8988T (cell line): ENCODE data around the gene C1orf159.
A peak's percentile ranks its signal among the peaks of the same experiment; 100 is the strongest.

ENCODE experiments used
- DNase-seq: peaks from one replicate; pipeline ENCODE4 v3.0.0; 2011

Gene C1orf159

DNA sequence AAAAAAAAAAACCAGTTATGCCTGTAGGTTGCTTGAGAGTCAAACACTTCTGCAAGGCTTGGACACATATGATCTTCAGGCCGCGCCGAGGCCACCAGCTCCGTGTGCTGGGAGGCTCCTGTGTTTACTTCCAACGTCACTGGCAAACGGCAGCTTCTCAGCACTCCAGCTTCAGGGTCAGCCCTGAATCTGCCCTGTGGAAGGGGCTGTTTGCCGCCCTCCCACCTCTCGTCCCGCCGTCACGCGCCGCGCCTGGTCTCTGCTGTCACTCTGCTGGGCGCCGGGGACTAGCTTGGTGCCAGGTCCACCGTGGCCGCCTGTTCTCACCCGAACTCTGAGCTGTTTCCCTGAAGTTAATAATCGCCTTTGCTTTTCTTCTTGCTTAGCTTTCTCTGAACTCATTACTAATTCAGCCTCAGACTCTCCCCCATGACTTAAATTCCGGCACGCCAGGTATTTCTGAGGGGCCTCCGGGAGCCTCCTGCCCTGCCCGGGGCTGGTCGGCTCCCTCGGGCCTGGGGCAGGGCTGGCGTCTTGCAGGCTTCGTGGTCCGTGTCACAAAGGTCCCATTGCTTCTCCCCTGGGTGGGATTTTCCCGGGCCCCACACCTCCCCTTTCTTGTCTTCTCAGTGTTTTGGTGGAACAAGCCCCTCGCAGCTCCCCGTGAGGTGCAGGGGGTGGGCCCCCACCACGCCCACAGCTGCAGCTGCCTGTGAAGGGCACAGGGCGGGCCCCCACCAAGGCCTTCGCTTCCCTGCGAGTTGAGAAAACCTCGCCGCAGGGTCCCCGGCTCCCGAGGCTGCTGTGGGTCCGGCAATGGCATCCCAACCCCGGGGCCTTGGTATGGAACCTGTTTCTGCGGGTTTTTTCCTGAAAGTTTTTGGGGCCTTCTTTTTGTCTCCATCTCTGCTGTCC is 14.6 kb upstream of the C1orf159 start:
- no peak for DNase-seq

DNA sequence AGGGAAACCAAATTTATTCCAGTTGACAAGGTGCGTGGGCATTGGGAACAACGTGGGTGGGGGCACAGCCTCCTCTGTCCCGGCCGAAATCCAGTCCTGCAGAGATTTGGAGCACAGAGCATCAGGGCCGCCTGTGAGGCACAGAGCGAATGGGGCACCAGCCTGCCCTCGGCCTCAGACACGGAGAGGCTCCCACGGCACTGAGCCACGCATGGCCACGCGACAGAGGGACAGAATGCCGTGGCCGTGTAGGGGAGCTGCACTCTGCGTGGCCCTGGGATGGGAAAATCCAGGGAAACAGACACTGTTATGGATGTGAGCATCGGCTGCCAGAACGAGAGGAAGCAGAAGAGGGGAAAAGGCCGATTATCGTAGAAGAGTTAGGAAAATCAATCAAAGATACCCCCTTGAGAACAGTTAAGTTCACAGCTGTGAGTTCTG is 13.5 kb upstream of the C1orf159 start:
- DNase-seq, result no peak

DNA sequence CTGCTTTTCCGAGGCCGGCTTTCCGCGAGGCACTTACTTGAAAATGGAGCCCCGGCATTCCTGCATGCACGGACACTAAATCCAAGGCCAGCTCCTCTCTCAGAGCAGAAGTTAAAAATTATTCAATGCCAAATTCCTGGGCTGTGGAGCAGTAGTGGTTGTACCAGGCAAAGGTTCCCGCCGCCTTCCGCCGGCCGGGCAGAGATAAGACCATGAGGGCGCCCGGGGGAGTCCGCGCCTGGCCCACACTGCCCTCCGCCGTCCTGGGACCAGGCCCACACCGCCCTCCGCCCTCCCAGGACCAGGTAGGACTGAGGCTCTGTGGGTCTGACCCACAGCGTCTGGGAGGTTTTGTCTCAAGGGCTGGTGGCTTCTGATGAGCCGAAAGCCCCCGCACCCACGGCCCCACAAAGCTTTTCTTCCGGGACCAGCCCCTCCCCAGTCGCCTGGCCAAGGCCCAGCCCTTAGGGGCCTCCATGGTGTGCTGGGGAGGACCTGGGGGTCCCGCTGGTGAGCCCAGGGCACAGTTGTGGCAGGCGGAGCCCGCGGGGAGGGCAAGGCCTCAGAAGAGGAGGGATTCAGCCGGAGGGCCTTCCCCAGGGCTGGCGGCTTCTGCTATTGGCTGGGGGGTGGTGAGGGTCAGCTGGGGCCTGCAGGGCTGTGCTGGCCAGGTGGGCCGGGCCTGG is 12.7 kb upstream of the C1orf159 start:
- DNase-seq, result no peak

DNA sequence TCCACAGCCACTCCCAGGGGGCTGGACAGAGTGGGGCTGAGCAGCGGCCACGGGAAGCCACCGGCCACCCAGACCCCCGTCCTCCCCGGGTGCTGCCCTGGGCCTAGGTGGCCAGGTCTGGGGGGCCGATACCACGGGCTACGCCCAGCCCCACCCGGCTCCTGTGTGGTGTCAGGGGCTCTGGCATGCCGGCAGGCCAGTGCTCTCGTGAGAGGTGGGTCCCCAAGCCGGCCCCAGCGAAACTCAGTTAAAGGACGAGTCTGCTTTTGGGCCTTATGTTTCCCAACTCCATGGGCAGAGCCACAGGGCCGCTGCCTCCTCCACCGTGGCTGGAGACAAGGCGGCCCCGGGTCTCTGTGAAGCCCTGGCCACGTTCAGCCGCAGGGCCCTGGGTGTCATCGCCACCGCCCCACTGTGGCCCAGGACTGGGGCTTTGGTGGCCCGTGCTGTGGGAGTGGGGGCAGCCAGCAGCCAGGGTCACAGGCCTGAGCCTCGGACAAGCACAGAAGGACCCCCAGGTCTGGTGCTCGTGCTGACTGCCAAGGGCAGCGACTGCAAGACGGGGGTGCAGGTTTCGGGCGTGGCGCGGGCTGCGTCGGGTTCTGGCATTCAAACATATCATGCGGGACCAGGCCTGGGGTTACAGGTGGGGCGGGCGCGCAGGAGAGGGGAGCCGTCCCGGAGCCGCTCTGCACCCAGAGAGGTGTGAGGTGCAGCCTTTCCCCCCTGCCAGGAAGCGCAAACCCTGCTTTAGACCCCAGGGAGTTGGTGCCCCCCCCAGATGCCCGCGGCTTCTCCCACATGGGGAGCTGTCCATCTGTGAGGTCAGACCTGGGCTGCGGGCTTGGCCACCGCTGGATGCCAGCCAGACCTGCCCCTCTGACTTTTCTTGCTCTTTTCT is 11.9 kb upstream of the C1orf159 start:
- no peak for DNase-seq

DNA sequence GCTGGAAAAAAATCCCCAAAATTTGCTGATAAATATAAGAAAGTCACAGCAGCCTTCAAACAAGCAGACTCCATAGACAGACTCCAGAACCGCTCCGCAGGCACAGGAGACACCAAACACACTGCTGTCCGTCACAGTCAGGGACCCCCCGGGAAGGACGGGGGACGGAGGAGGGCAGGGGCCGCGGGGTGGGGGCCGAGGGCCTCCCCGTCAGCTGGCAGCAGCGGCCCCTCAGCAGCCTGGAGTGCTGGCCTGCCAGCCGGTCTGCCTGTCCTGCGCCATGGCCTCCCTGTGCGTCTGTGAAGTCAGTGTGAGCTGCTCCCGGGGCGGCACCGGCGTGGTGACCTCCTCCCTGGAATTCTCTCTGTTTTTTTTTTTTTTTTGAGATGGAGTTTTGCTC is 10.1 kb upstream of the C1orf159 start:
- DNase-seq, result no peak

DNA sequence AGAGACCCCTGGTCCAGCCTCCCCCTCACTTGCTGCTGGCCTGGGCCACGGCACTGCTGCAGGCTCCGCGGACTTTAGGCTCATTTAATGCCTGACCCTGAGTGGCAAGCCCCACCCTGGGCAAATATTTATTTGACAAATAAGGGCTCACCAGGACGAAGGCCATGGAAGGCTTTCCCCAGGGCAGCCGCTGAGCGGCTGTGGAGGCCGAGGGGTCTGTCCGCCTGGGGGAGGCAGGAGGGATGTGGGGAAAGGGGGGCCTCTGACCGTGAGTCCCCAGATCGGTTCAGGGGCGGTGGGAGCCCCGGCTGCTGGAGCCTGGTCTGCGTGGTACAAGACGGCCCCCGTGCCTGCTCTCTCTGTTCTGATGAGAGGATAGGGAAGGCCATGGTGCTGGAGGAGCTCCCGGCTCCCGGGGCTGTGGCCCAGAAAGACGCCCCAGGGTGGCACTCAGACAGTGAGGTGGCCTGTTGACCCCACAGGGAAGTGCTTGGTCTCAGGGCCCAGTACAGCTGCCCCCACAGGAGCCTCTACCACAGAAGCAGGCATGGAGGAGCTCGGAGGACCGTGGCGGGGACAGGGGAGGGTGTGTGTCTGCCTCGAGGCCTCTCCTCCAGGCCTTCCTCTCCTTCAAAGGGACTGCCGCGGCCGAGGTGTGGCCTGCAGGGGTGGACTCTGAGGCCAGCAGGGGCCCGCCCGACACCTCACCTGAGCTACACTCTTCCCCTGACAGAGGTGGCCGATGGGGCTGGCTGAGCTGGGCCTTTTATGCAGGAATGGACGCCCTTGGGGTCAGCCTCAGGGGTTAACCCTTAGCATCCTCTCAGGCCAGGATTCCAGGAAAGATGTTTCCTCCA is 9.1 kb upstream of the C1orf159 start:
- no peak for DNase-seq

DNA sequence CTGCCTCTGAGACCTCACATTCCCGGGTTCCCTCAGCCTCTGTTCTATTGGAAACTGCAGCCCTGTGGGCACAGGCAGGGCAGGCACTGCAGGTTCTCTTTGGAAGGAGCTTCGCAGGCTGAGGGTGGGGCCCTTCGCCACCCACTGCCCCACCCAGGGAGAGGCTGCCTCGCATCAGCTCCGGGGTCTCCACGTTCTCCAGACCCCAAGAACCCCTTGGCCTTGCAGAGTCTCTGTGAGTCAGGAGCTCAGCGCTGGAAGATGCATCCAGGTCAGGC is 8.6 kb upstream of the C1orf159 start:
- DNase-seq, result no peak

DNA sequence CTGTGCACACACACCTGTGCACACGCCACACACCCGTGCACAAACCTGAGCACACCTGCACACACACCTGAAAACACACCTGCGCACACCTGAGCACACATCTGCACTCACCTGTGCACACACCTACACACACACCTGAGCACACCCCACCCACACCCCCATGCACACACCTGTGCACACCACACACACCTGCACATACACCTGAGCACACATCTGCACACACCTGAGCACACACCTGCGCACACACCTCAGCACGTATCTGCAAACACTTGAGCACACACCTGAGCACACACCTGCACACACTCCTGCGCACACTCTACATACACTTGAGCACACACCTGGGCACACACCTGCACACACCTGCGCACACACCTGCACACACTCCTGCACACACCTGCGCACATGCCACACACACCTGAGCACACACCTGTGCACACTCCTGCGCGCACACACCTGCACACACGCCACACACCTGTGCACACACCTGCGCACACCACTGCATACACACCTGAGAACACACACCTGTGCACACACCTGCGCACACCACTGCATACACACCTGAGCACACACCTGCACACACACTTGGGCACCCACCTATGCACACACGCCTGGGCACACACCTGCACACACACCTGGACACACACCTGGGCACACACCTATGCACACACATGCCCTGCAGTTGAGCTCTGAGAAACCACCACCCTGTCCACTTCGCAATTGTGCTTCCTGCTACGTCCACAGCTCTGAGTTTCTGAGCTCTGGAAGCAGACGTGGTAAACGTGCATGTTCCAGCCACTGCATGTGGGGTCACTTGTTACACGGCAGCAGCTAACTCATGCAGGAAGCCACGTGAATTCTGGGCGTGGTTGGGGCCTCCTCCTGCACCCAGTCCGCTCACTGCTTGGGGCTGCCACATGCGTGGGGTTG is 8.0 kb upstream of the C1orf159 start:
- DNase-seq, result no peak

DNA sequence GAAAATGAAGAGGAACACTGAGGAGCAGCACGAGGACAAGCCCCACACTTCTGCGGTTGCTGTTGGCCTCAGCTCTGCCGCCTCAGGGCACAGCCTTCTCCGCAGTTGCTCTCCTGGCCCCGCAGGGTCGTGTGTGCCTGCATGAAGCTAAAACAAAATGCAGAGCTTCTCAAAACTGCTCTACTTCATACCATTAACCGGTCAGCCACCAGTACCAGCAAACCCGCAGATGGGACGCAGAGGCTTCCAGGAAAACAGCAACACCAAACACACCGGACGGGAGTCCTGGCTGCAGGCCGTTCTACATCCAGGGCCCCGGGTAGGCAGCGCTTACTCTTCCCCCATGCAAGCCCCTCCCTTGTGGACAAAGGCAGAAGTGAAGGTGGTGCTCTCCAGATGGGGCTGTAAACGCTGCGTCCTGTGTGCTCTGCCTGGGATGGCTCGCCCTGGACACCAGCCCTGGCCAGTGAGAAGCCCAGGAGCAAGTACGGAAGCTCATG is 7.1 kb upstream of the C1orf159 start:
- no peak for DNase-seq

DNA sequence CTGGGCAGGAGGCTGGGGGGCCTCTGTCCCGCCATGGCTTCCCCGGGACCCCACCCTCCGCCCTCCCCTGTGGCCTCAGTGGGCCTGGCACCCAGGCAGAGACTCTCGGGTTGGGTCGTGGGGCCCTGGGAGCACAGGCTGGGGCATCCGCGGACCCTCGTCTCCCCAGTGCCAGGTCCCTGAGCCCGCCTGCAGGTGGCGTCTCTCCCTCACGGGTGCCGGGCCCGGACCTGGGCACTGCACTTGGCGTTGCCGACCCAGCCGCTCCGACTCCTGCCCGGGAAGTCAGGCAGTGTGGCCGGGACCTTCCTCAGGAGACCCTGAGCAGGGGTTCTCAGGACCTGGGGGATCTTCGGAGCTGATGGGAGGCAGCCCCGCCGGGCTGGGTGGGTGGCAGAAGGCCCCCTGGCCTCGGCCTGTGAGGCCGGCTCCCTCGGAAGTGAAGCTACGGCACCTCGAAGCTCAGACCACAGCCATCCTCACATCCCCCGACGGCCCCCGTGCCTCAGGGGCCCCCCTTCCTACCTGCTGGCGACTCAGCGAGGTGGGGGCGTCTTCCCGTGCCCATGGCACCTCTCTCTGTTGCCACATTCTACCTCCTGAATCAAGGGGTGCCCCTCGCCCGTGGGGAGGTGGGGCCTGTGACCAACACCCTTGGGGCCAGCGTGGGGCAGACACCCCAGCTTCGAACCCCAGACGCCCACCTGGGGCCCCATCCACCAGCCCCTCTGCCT is 6.4 kb upstream of the C1orf159 start:
- DNase-seq, result peak; percentile 95

DNA sequence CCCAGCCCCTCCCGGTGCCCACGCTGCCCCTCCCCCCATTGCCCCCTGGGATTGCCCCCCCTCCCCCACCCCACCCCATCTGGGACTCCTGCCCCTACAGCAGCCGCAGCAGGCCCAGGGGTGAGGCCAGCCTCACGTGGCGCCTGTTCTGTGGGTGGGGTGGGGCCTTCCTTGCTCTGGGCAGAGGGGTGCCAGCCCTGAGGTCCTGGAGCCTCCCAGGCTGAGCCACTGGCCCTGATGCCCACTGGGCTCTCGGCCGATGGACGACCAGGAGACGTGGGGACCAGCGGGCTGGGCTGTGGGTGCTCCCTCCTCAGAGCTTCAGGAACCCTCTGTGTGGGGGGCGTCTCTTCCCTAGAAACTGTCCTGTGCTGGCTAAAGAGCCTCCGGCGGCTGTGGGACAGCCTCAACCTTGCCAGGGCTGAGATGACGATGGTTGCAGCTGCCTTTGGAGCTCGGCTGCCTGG is 5.8 kb upstream of the C1orf159 start:
- peak; percentile 77 for DNase-seq

DNA sequence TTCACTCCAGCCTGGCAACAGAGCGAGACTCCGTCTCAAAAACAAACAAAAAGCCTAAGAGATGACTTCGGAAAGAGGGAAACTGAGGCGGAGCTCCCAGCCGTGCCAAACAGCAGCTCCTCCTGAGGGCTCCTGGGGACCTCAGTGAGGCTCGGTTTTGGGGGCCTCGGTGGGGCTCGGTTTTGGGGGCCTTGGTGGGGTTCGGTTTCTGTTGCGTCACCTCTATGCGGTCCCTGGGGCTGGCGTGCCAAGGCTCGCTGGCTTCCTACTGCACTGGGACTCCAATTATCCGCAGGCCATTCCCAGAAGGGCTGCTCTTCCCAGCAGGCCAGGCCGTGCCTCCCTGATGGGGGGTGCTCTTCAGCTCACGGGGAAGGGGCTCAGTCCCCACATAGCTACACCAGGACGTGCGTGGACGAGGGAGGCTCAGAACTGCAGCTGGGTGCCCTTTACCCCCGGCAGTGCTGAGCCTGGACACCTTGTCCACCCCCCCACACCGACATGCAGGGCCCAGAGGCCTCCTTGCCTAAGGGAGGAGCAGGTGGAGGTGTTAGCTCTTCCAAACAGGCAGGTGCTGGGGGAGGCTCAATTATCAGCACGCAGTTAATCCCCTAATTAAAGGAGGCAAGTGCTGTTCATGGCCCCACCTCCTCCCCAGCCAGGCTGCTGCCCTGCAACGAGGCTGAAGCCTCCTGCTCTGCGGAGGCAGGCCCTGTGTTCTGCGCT is 5.1 kb upstream of the C1orf159 start:
- DNase-seq, result no peak

DNA sequence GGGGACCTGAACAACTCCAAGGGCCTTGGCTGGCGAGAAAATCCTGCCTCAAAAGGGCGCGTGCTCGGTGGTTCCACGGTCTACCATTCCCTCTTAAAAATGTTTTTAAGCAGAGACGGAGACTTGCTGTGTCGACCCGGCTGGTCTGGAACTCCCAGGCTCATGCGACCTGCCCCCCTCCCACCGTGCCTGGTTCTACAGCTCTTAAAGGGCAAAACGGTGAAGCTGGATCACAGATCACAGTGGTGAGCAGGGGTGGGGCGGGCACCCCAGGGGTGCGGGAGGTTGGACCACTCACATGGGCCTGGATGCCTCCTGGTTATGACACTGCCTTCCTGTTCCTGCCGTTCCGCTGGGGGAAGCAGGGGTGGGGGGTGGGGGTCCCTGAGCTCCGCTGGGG is 4.2 kb upstream of the C1orf159 start:
- DNase-seq, result no peak

DNA sequence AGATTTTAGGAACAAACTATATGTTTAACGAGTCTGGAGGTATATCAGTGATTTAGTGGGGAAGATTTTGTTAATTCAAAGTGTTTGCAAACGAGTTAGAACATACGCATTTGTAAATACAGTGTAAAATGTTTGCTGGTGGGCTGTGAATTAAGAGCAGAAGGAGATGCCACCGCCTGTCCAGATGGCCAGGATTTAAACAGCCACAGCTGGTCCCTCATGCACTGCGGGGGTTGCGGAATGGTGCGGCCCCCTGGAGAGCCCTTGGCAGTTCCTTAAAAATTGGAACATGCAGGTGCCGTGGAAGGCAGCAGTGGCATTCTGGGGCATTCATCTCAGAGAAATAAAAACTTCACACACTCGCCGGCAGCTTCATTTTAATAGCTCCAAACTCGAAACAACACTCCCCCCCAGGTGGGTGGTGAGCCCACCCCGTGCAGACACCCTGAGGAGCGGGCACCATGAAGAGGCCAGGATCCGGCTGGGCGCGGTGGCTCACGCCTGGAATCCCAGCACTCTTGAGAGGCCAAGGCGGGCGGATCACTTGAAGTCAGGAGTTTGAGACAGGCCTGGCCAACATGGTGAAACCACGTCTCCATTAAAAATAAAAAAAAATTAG is 3.5 kb upstream of the C1orf159 start:
- no peak for DNase-seq

DNA sequence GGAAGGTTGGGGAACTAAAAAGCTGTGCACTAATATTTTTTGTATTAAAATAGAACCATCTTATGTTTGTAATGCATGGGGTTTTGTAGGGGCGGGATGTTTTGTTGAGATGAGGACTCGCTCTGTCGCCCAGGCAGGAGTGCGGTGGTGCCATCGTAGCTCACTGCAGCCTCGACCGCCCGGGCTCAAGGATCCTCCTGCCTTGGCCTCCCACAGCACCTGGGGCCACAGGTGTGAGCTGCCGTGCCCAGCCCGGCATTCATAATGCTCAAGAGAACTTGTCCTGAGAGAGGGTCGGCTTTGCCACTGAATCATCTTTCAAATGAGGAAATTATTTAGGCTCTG is 3.0 kb upstream of the C1orf159 start:
- no peak for DNase-seq

DNA sequence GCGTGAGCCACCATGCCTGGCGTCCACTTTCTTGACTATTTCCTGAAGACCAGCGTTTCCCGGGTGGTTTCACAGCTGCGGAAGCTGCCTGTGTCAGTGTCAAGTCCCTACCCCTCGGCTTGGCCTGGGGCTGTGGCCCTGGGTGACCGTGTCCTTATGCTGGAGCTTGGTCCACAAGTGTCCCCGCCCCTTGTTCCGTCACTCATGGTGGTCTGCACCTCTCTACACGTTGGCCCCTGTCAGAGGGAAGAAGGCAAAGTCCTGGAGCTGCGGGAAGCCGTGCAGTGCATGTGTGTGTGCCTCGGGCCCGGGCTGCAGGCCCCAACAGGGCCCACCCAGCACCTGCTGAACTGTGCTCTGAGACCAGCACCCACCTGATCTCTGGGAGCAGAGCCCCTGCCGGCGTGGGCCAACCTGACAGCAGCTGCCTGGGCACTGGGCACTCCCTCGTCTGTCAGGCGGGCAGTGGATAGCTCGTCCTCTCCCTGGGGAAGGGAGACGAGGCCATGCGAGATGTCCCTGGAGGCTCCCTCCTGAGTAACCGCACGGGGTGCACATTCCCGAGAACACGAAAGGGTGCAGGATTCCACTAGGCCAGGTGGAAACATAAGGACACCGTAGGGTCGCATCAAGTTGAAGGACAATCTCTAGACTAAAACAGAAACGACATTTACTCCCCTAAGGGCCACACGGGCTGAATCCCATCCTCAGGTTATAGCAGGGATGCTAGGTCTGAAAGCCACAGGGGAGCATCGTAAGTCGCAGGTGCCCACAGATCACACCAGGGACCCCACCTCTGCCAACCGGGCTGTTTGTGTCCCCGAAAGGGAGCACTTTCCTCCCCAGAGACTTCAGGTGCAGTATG is 2.4 kb upstream of the C1orf159 start:
- DNase-seq, result no peak

DNA sequence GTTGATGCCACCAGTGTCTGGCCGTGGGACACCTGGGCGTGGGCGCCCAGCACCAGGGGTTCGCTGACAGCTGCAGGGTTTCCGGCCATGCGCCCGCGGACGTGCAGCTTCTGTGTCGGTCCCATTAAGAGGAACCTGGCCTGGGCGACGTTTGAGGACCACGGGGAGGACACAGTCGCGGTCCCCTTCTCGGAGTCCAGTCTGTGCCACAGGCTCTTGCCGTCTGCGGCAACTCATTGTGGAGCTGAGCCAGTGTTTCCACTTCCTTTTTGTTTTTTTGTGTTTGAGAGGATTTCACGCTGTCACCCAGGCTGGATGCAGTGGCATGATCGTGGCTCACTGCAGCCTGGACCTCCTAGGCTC is 1.6 kb upstream of the C1orf159 start:
- no peak for DNase-seq
